K562 (cell line): ENCODE data around the gene SFSWAP. TPM values are rescaled to one million over a fixed set of nuclear protein-coding genes. Genes with fewer than 3 reads are reported as not detected.

Experiments used
- ATAC-seq: fragments of 200-7000 bp; cut with Tn5 transposase; 3 replicates; pipeline ENCODE4 v1.9.1; 2020; ENCODE audit warnings: moderate library complexity
- BruUV-seq: library from RNA; stranded (reverse); fragments of 400-500 nt; replicated peaks from 2 replicates; lab custom pipeline; 2021; lab: Mats Ljungman, UMichigan
- CTCF ChIA-PET: fragments of 300-600 bp; formaldehyde crosslinking; extraction: SDS; loops from one replicate; lab custom pipeline; 2021; ENCODE audit warnings: low intra/inter-chr PET ratio; lab: Yijun Ruan, JAX
- POLR2A ChIA-PET: fragments of 300-600, 350-650 bp; sonication (Branson Sonifier 250); formaldehyde crosslinking; extraction: SDS; loops from one replicate; lab custom pipeline; 2021; ENCODE audit warnings: antibody characterized with exemption, inconsistent platforms; lab: Yijun Ruan, JAX
- DNase-seq, 4 experiments: peaks; one replicate each; pipeline versions ENCODE4 v3.0.0 to v3.0.0-alpha.2; 2011 to 2018; ENCODE audit warnings: low spot score in 3 of 4, mixed read lengths in 3 of 4; ENCODE audit errors: extremely low read depth in 1 of 4
- FAIRE-seq: peaks from 2 replicates; lab custom pipeline; 2011; peaks lifted over from hg19 to GRCh38; lab: Jason Lieb, UNC
- H2AFZ ChIP-seq: 2 replicates; pipeline ENCODE4 v1.6.0; 2011; ENCODE audit warnings: low read depth, low read length, control low read depth, inconsistent platforms
- H3K27ac ChIP-seq: fragments of 200-600 bp; 3 replicates; pipeline ENCODE4 v1.8.0; 2011; ENCODE audit warnings: low read depth, mild to moderate bottlenecking, control low read depth, inconsistent platforms, low read length, moderate library complexity, mixed read lengths; ENCODE audit errors: extremely low read depth
- H3K27me3 ChIP-seq, 2 experiments: fragments of 300-600 bp in 1 of 2; 2 replicates in 1 of 2; 3 replicates in 1 of 2; pipeline versions ENCODE4 v1.6.0 to v1.8.0; 2011; ENCODE audit warnings: inconsistent platforms in 2 of 2, low read length in 2 of 2, mild to moderate bottlenecking in 1 of 2, mixed read lengths in 1 of 2, moderate library complexity in 1 of 2; ENCODE audit not compliant: control insufficient read depth in 2 of 2, insufficient read depth in 2 of 2
- H3K36me3 ChIP-seq: fragments of 300-600 bp; 3 replicates; pipeline ENCODE4 v1.8.0; 2011; ENCODE audit warnings: mild to moderate bottlenecking, low read length, inconsistent platforms; ENCODE audit not compliant: control insufficient read depth, insufficient read depth
- H3K4me1 ChIP-seq, 2 experiments: fragments of 200-600 bp in 1 of 2; replicated peaks in 1 of 2; 2 replicates in 1 of 2; 3 replicates in 1 of 2; pipeline versions ENCODE4 v1.5.1 to v1.8.0; 2011; ENCODE audit warnings: inconsistent platforms in 2 of 2, low read length in 2 of 2, mild to moderate bottlenecking in 1 of 2, mixed read lengths in 1 of 2, moderate library complexity in 1 of 2; ENCODE audit not compliant: control insufficient read depth in 2 of 2, insufficient read depth in 2 of 2
- H3K4me2 ChIP-seq: 2 replicates; pipeline ENCODE4 v1.6.1; 2011; ENCODE audit warnings: low read length, control low read depth, inconsistent platforms, mixed read lengths; ENCODE audit not compliant: insufficient read depth
- H3K4me3 ChIP-seq: fragments of 200-600 bp; sonication (generic), shearing (Covaris generic); 2 replicates; pipeline ENCODE4 v1.5.1; 2016; ENCODE audit warnings: control low read depth, inconsistent platforms
- H3K79me2 ChIP-seq: fragments of 200-600 bp; 3 replicates; pipeline ENCODE4 v1.8.0; 2011; ENCODE audit warnings: low read length, inconsistent platforms; ENCODE audit not compliant: control insufficient read depth, insufficient read depth
- H3K9ac ChIP-seq, 2 experiments: 2 replicates each; pipeline versions ENCODE4 v1.6.0 to v1.6.1; 2011; ENCODE audit warnings: low read depth in 2 of 2, low read length in 2 of 2, control low read depth in 1 of 2, inconsistent platforms in 1 of 2, mild to moderate bottlenecking in 1 of 2, mixed read lengths in 1 of 2; ENCODE audit not compliant: insufficient read depth in 1 of 2
- H3K9me1 ChIP-seq: one replicate; pipeline ENCODE4 v1.6.0; 2011; ENCODE audit warnings: inconsistent platforms, mild to moderate bottlenecking, low read length, moderate library complexity; ENCODE audit not compliant: control insufficient read depth, insufficient read depth
- H3K9me3 ChIP-seq: replicated peaks from 2 replicates; pipeline ENCODE4 v1.5.1; 2011; ENCODE audit warnings: low read depth, low read length, inconsistent platforms; ENCODE audit not compliant: control insufficient read depth, insufficient read depth
- H4K20me1 ChIP-seq: replicated peaks from 2 replicates; pipeline ENCODE4 v1.6.1; 2011; ENCODE audit warnings: low read length, inconsistent platforms, mixed read lengths; ENCODE audit not compliant: control insufficient read depth, insufficient read depth
- BRF1 ChIP-seq: IDR thresholded peaks from 3 replicates; pipeline ENCODE4 v1.6.1; 2011; ENCODE audit warnings: borderline replicate concordance, mild to moderate bottlenecking; ENCODE audit not compliant: insufficient read length; ENCODE audit errors: extremely low read depth
- KDM4B ChIP-seq, 2 experiments: fragments of 450-650 bp in 1 of 2; sonication (generic) in 1 of 2; IDR thresholded peaks; 2 replicates each; pipeline ENCODE4 v1.6.1; 2016 to 2017; ENCODE audit warnings: borderline replicate concordance in 2 of 2, antibody characterized with exemption in 1 of 2, low read depth in 1 of 2, mild to moderate bottlenecking in 1 of 2
- KLF1 ChIP-seq: fragments of 450-650 bp; IDR thresholded peaks from 2 replicates; pipeline ENCODE4 v1.6.1; 2016; ENCODE audit warnings: missing genetic modification characterization, missing compliant biosample characterization
- MLX ChIP-seq, 2 experiments: fragments of 450-650 bp in 1 of 2; sonication (generic) in 1 of 2; formaldehyde crosslinking; conservative IDR thresholded peaks; 2 replicates each; pipeline versions ENCODE4 v1.4.0 to v1.8.1; 2020 to 2022; ENCODE audit warnings: mild to moderate bottlenecking in 1 of 2, missing genetic modification reagents in 1 of 2
- NCOA1 ChIP-seq: fragments of 450-650 bp; IDR thresholded peaks from 2 replicates; pipeline ENCODE4 v1.6.1; 2016; ENCODE audit warnings: low read depth
- NR4A1 ChIP-seq, 2 experiments: fragments of 250-450 bp in 1 of 2; fragments of 450-650 bp in 1 of 2; sonication (Bioruptor Pico) in 1 of 2; IDR thresholded peaks; 2 replicates each; pipeline versions ENCODE4 v1.4.0 to v1.6.1; 2016 to 2020; ENCODE audit warnings: mild to moderate bottlenecking in 2 of 2, missing compliant biosample characterization in 1 of 2, missing genetic modification characterization in 1 of 2, moderate library complexity in 1 of 2
- PRDM10 ChIP-seq: fragments of 450-650 bp; IDR thresholded peaks from 2 replicates; pipeline ENCODE4 v1.6.1; 2018; ENCODE audit not compliant: partially characterized antibody
- SP1 ChIP-seq: sonication (generic); formaldehyde crosslinking; IDR thresholded peaks from 2 replicates; pipeline ENCODE4 v1.8.1; 2022; ENCODE audit warnings: mild to moderate bottlenecking, missing genetic modification reagents
- USF2 ChIP-seq: sonication (generic); formaldehyde crosslinking; IDR thresholded peaks from 2 replicates; pipeline ENCODE4 v1.5.0; 2020; ENCODE audit warnings: missing genetic modification reagents
- ZNF121 ChIP-seq: sonication (generic); formaldehyde crosslinking; conservative IDR thresholded peaks from 2 replicates; pipeline ENCODE4 v1.8.0; 2022; ENCODE audit warnings: missing genetic modification reagents
- ZNF140 ChIP-seq: fragments of 250-450 bp; sonication (Bioruptor Pico); IDR thresholded peaks from 2 replicates; pipeline ENCODE4 v1.8.0; 2021; ENCODE audit warnings: moderate library complexity, mild to moderate bottlenecking, inconsistent platforms
- ZNF143 ChIP-seq: sonication (generic); formaldehyde crosslinking; IDR thresholded peaks from 2 replicates; pipeline ENCODE4 v1.9.0; 2022; ENCODE audit warnings: mild to moderate bottlenecking, missing genetic modification reagents
- ZNF695 ChIP-seq: fragments of 450-650 bp; formaldehyde crosslinking; IDR thresholded peaks from 2 replicates; pipeline ENCODE4 v1.4.0; 2020; ENCODE audit warnings: mild to moderate bottlenecking, moderate library complexity
- WGBS: fragments of 100-300 bp; shearing (Covaris generic); methylation state at CpG from one replicate; pipeline ENCODE4 v1.1.6; 2016; ENCODE audit warnings: low coverage, mixed read lengths; ENCODE audit not compliant: insufficient coverage; ENCODE audit errors: missing lambda C conversion rate; 5-methylcytosine and 5-hydroxymethylcytosine counted together
- in situ Hi-C: fragments of 300-500 bp; cut with MboI; formaldehyde crosslinking; loops from 4 replicates; pipeline ENCODE4 v1.15.0; 2018; ENCODE audit warnings: inconsistent platforms, mixed read lengths
- intact Hi-C: fragments of 100-400 bp; cut with micrococcal nuclease; formaldehyde crosslinking; loops from 2 replicates; pipeline ENCODE4 v1.14.2; 2022
- polyA plus RNA-seq, 8 experiments: library from polyadenylated mRNA; depleted of rRNA in 4 of 8; stranded (reverse) in 5 of 8; unstranded in 3 of 8; fragments of >200 nt; fragmentation: Nextera tagmentation in 2 of 8; fragmentation: Illumina TruSeq in 1 of 8; extraction: Ambion mirVana in 2 of 8; extraction: Trizol in 1 of 8; gene quantifications; 2 replicates each; pipeline versions ENCODE4 v1.2.1 to v1.2.3, GENCODE V29; 2011 to 2014; ENCODE audit warnings: inconsistent platforms in 1 of 8, missing spikeins in 1 of 8
- total RNA-seq, 7 experiments: library from RNA; depleted of rRNA in 6 of 7; stranded (reverse); fragments of >200 nt in 6 of 7; fragmentation: Illumina TruSeq in 2 of 7; extraction: Trizol in 2 of 7; gene quantifications; 2 replicates each; pipeline versions ENCODE4 v1.2.1 to v1.2.3, GENCODE V29; 2011 to 2021; ENCODE audit warnings: low replicate concordance in 1 of 7

Gene SFSWAP
- total and polyA plus RNA-seq, 9 of the 15 experiments (the other 6 are each of a cell fraction or from before 2014, with no cell fraction given), result 2.4 to 60.4 (median 32.6) TPM

GRCh38 chr12:131729254-131729955, 18.5 kb downstream of the SFSWAP start:
- no peak overlapping the region for H2AFZ ChIP-seq
- peaks cover 0 to 3% of the 10 kb centered on the region in 2 experiments; a peak in 1 of 5 replicates for H3K4me1 ChIP-seq
- peaks cover 97% of the 10 kb centered on the region for H3K36me3 ChIP-seq
- ATAC-seq, result no peak
- no peak overlapping the region for H3K9ac ChIP-seq
- H3K4me2 ChIP-seq, result no peak overlapping the region
- no peaks in the 10 kb centered on the region for H3K9me1 ChIP-seq
- no peak overlapping the region for H3K4me3 ChIP-seq
- no TSS peak for BruUV-seq
- no peaks in the 10 kb centered on the region for H3K9me3 ChIP-seq
- peaks cover 4% of the 10 kb centered on the region; the same call in 2 of the 3 replicates for H3K79me2 ChIP-seq
- DNase-seq, result no peak
- intact Hi-C loops, result no loop called here
- FAIRE-seq, result no peak
- ChIA-PET POLR2A (interaction anchor here (0.6 to 1.3 kb wide), 3 partner anchors 10 to 23 kb away, joined by 3 to 4 read pairs (median 3); no protein-coding TSS in a partner anchor), CTCF (interaction anchor here (0.5 to 0.6 kb wide), 2 partner anchors 40 to 343 kb away, joined by 3 read pairs; no protein-coding TSS in a partner anchor)
- in situ Hi-C loops, result no loop called here
- H3K27ac ChIP-seq, result no peak overlapping the region
- WGBS, result 77% methylated on average over 9 of the region's 9 CpGs
- peaks cover 4% of the 10 kb centered on the region; the same call in 1 of the 2 replicates for H4K20me1 ChIP-seq
- H3K27me3 ChIP-seq, result no peaks in the 10 kb centered on the region
- TF ChIP-seq ZNF121 (CRISPR knock-in tag) (no peak), NR4A1 (CRISPR knock-in tag; IDR thresholded peaks at IDR 0.05) (no peak), NR4A1 (tag; IDR thresholded peaks at IDR 0.05) (no peak), ZNF695 (no peak), USF2 (CRISPR knock-in tag) (no peak), ZNF143 (no peak), KDM4B (IDR thresholded peaks at IDR 0.05; ENCODE audit: borderline replicate concordance in 2 of 2, low read depth in 1 of 2) (no peak), ZNF140 (CRISPR knock-in tag) (no peak), NCOA1 (no peak), MLX (CRISPR knock-in tag; conservative IDR thresholded peaks at IDR 0.05) (no peak), KLF1 (tag) (no peak), PRDM10 (no peak), SP1 (no peak), BRF1 (no peak)
